ENCODE results near the gene LARP4B. TPM values are rescaled to one million over a fixed set of nuclear protein-coding genes. Genes with fewer than 3 reads are reported as not detected.

Gene LARP4B
- total and polyA plus RNA-seq, 2 of the 13 experiments (the other 11 are each of a cell fraction or from before 2014, with no cell fraction given), result 19.5 to 30.2 TPM

DNA sequence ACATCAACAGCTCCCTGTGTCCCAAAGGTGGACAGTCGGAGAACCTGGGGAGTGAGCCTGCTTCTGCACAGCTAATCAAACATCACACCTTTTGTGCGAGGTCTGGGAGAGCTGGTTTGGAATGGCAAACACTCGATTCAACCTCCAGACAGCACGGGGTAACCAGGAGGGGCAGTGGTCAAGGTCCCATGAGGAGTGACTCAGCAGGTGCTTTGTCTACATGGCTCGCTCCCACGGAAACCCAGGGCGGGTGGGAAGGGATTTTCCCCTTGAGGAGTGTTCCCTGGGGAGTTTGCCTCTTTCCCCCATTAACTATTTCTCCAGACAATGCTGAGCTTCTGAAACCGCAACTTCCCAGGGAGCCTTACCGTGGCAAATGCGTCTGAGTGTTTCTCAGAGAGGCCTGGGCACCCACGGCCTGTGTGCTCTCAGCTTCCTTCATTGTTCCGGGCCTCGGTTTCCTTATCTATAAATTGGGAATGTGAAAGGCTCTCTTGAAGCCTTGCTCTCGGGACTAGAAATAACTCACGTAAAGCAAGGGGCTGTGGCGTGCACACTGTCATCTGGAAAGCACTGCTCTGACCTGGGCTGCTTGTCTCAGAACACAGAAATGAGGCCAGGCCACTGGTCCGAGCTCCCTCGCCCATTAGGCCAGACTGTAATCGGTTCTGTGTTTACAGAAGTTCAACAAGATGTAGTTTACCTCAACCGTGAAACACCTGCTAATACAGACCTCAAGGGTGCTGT is 42.7 kb upstream of the LARP4B start (continued):
- peak; percentile 54; the same call in 1 of the 2 replicates for TF ChIP-seq ZMAT3 (CRISPR knock-in tag; conservative IDR thresholded peaks at IDR 0.05)
- no peak for TF ChIP-seq SETDB1 (CRISPR knock-in tag; IDR thresholded peaks at IDR 0.05; ENCODE audit: borderline replicate concordance)
- TF ChIP-seq PRPF4 (IDR thresholded peaks at IDR 0.05; ENCODE audit: low read depth, low read length, poor library complexity, severe bottlenecking), result no peak
- TF ChIP-seq ZNF749 (CRISPR knock-in tag; IDR thresholded peaks at IDR 0.05; ENCODE audit: borderline replicate concordance), result no peak
- TF ChIP-seq MYNN (CRISPR knock-in tag; IDR thresholded peaks at IDR 0.05; ENCODE audit: low read depth), result no peak
- TF ChIP-seq PAX8 (CRISPR knock-in tag; IDR thresholded peaks at IDR 0.05; ENCODE audit: borderline replicate concordance), result no peak
- no peak for TF ChIP-seq ZNF136 (CRISPR knock-in tag; IDR thresholded peaks at IDR 0.05; ENCODE audit: low read depth)
- no peak for TF ChIP-seq ZNF143 (CRISPR knock-in tag; IDR thresholded peaks at IDR 0.05)
- TF ChIP-seq NPAS2 (CRISPR knock-in tag; IDR thresholded peaks at IDR 0.05; ENCODE audit: borderline replicate concordance), result no peak
- peak; percentile 32; the same call in 1 of the 2 replicates for TF ChIP-seq ZNF292 (CRISPR knock-in tag; IDR thresholded peaks at IDR 0.05; ENCODE audit: borderline replicate concordance, low read depth)
- TF ChIP-seq, protein P1, sequence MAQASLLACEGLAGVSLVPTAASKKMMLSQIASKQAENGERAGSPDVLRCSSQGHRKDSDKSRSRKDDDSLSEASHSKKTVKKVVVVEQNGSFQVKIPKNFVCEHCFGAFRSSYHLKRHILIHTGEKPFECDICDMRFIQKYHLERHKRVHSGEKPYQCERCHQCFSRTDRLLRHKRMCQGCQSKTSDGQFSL (CRISPR knock-in tag; IDR thresholded peaks at IDR 0.05), result no peak
- TF ChIP-seq JARID2 (CRISPR knock-in tag; IDR thresholded peaks at IDR 0.05; ENCODE audit: insufficient replicate concordance), result no peak
- TF ChIP-seq TMF1 (CRISPR knock-in tag; IDR thresholded peaks at IDR 0.05; ENCODE audit: low read depth), result peak; percentile 47; the same call in 1 of the 2 replicates
- TF ChIP-seq KDM2A (CRISPR knock-in tag; IDR thresholded peaks at IDR 0.05; ENCODE audit: borderline replicate concordance, low read depth), result no peak
- no peak for TF ChIP-seq PITX1 (CRISPR knock-in tag; IDR thresholded peaks at IDR 0.05)
- TF ChIP-seq EED (CRISPR knock-in tag; IDR thresholded peaks at IDR 0.05), result no peak
- no peak for TF ChIP-seq KLF12 (CRISPR knock-in tag; IDR thresholded peaks at IDR 0.05; ENCODE audit: borderline replicate concordance)
- TF ChIP-seq MAFK (conservative IDR thresholded peaks at IDR 0.05 in 1 of 2, IDR thresholded peaks at IDR 0.05 in 1 of 2; ENCODE audit: low read length in 2 of 2), result peak; percentile 50 to 67
- TF ChIP-seq, protein P2, sequence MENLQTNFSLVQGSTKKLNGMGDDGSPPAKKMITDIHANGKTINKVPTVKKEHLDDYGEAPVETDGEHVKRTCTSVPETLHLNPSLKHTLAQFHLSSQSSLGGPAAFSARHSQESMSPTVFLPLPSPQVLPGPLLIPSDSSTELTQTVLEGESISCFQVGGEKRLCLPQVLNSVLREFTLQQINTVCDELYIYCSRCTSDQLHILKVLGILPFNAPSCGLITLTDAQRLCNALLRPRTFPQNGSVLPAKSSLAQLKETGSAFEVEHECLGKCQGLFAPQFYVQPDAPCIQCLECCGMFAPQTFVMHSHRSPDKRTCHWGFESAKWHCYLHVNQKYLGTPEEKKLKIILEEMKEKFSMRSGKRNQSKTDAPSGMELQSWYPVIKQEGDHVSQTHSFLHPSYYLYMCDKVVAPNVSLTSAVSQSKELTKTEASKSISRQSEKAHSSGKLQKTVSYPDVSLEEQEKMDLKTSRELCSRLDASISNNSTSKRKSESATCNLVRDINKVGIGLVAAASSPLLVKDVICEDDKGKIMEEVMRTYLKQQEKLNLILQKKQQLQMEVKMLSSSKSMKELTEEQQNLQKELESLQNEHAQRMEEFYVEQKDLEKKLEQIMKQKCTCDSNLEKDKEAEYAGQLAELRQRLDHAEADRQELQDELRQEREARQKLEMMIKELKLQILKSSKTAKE (CRISPR knock-in tag; IDR thresholded peaks at IDR 0.05; ENCODE audit: borderline replicate concordance), result peak; percentile 94
- 0 out of 2 replicates have a peak, but pooled peaks have one; percentile 44 for TF ChIP-seq ZBTB7B (CRISPR knock-in tag; IDR thresholded peaks at IDR 0.05)
- TF ChIP-seq ZNF367 (CRISPR knock-in tag; IDR thresholded peaks at IDR 0.05; ENCODE audit: borderline replicate concordance), result no peak
- TF ChIP-seq, protein P3, sequence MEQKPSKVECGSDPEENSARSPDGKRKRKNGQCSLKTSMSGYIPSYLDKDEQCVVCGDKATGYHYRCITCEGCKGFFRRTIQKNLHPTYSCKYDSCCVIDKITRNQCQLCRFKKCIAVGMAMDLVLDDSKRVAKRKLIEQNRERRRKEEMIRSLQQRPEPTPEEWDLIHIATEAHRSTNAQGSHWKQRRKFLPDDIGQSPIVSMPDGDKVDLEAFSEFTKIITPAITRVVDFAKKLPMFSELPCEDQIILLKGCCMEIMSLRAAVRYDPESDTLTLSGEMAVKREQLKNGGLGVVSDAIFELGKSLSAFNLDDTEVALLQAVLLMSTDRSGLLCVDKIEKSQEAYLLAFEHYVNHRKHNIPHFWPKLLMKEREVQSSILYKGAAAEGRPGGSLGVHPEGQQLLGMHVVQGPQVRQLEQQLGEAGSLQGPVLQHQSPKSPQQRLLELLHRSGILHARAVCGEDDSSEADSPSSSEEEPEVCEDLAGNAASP (CRISPR knock-in tag; IDR thresholded peaks at IDR 0.05; ENCODE audit: borderline replicate concordance), result peak; percentile 51; the same call in 1 of the 2 replicates
- TF ChIP-seq GLI4 (CRISPR knock-in tag; IDR thresholded peaks at IDR 0.05; ENCODE audit: borderline replicate concordance), result no peak
- TF ChIP-seq MTF2 (CRISPR knock-in tag; IDR thresholded peaks at IDR 0.05; ENCODE audit: borderline replicate concordance), result no peak
- no peak for TF ChIP-seq ZNF724P (CRISPR knock-in tag; IDR thresholded peaks at IDR 0.05; ENCODE audit: borderline replicate concordance)
- no peak for TF ChIP-seq MTA3 (CRISPR knock-in tag; IDR thresholded peaks at IDR 0.05)
- peak; percentile 94 for TF ChIP-seq FOSL2 (CRISPR knock-in tag; IDR thresholded peaks at IDR 0.05)
